Left renal cortex interstitium (tissue), 4 donors: Measurements from ENCODE around the gene IGF2R. TPM values are rescaled to one million over a fixed set of nuclear protein-coding genes. Genes with fewer than 3 reads are reported as not detected.
A peak's percentile ranks its signal among the peaks of the same experiment; 100 is the strongest.

Source experiments
- DNase-seq, 4 donors: peaks; one replicate each; pipeline ENCODE4 v3.0.0-alpha.2; 2013; ENCODE audit warnings: low read depth in 4 of 4, low spot score in 2 of 4, missing footprints in 1 of 4
- polyA plus RNA-seq, 4 donors: library from polyadenylated mRNA; unstranded; fragments of 120-200 nt; gene quantifications; one replicate each; pipeline ENCODE4 v1.2.1, GENCODE V29; 2013; ENCODE audit not compliant: insufficient read length in 4 of 4

IGF2R gene
- polyA plus RNA-seq, 4 donors, result 50.5 to 67.8 (median 58.4) TPM

- DNase-seq, result no peak
Observed at GRCh38 chr6:160070427-160070826, 101.5 kb downstream of the IGF2R start.

- no peak for DNase-seq
Observed at GRCh38 chr6:160070831-160071230, 101.9 kb downstream of the IGF2R start.

- no peak for DNase-seq
Observed at GRCh38 chr6:160071805-160072690, 103.2 kb downstream of the IGF2R start.

- DNase-seq, result no peak
Observed at GRCh38 chr6:160073272-160073671, 104.4 kb downstream of the IGF2R start.

GRCh38 chr6:160076009-160076408 is 107.1 kb downstream of the IGF2R start:
- DNase-seq, result no peak

- no peak for DNase-seq
Observed at GRCh38 chr6:160077024-160077423, 108.1 kb downstream of the IGF2R start.

- DNase-seq, result no peak
Observed at GRCh38 chr6:160077526-160077925, 108.6 kb downstream of the IGF2R start.

GRCh38 chr6:160078883-160079685 is 110.2 kb downstream of the IGF2R start:
- no peak for DNase-seq

- no peak for DNase-seq
Observed at GRCh38 chr6:160079686-160080043, 110.8 kb downstream of the IGF2R start.

GRCh38 chr6:160080097-160080496 is 111.2 kb downstream of the IGF2R start:
- no peak for DNase-seq

- no peak for DNase-seq
Observed at GRCh38 chr6:160081398-160081797, 112.5 kb downstream of the IGF2R start.

GRCh38 chr6:160082627-160083026 is 113.7 kb downstream of the IGF2R start:
- DNase-seq, result no peak

GRCh38 chr6:160084198-160084776 is 115.4 kb downstream of the IGF2R start:
- no peak for DNase-seq

- DNase-seq, result no peak
Observed at GRCh38 chr6:160085226-160085625, 116.3 kb downstream of the IGF2R start.

- DNase-seq, result no peak
Observed at GRCh38 chr6:160085713-160086505, 117.0 kb downstream of the IGF2R start.

GRCh38 chr6:160086754-160087153 is 117.9 kb downstream of the IGF2R start:
- no peak for DNase-seq

GRCh38 chr6:160088069-160088783 is 119.3 kb downstream of the IGF2R start:
- DNase-seq, result peak in 3 of 4 donors; percentile 5 to 27 (median 5)

GRCh38 chr6:160088784-160089533 is 120.1 kb downstream of the IGF2R start:
- DNase-seq, result no peak

GRCh38 chr6:160089534-160089897 is 120.6 kb downstream of the IGF2R start:
- no peak for DNase-seq
